WTC11 (cell line): ENCODE data around the gene GNG4.

Experiments used
- ETV6 ChIP-seq: sonication (generic); formaldehyde crosslinking; IDR thresholded peaks from 2 replicates; pipeline ENCODE4 v1.8.1; 2022; ENCODE audit warnings: mild to moderate bottlenecking, missing genetic modification reagents
- FOXJ3 ChIP-seq: sonication (generic); formaldehyde crosslinking; IDR thresholded peaks from 2 replicates; pipeline ENCODE4 v1.9.0; 2021; ENCODE audit warnings: missing genetic modification reagents, mild to moderate bottlenecking, borderline replicate concordance
- OVOL2 ChIP-seq: fragments of 250-450 bp; sonication (Bioruptor Pico); IDR thresholded peaks from 2 replicates; pipeline ENCODE4 v1.9.0; 2021; ENCODE audit warnings: mild to moderate bottlenecking, borderline replicate concordance
- TEAD1 ChIP-seq: sonication (generic); formaldehyde crosslinking; IDR thresholded peaks from 2 replicates; pipeline ENCODE4 v1.8.0; 2022; ENCODE audit warnings: mild to moderate bottlenecking, missing genetic modification reagents

GRCh38 chr1:235661568-235661967 lies 12.0 kb upstream of the GNG4 start:
- TF ChIP-seq TEAD1: no peak
- no peak for TF ChIP-seq FOXJ3 (CRISPR knock-in tag)
- TF ChIP-seq ETV6 (CRISPR knock-in tag): no peak
- no peak for TF ChIP-seq OVOL2
